Mammary epithelial cell (primary cell): Measurements from ENCODE around the gene AIP.

Source experiments
- EZH2 ChIP-seq: IDR thresholded peaks from 2 replicates; pipeline ENCODE4 v1.6.1; 2012; ENCODE audit warnings: low read length, inconsistent platforms, borderline replicate concordance
- TF ChIP-seq, protein P1 (sequence below), 2 donors: IDR thresholded peaks in 1 of 2; conservative IDR thresholded peaks in 1 of 2; 2 replicates each; pipeline ENCODE4 v1.5.1; 2011 to 2012; ENCODE audit warnings: inconsistent platforms in 2 of 2, low read length in 2 of 2, mild to moderate bottlenecking in 2 of 2, control low read depth in 1 of 2, low read depth in 1 of 2; ENCODE audit not compliant: insufficient read depth in 1 of 2; ENCODE audit errors: extremely low read depth in 1 of 2

DNA sequence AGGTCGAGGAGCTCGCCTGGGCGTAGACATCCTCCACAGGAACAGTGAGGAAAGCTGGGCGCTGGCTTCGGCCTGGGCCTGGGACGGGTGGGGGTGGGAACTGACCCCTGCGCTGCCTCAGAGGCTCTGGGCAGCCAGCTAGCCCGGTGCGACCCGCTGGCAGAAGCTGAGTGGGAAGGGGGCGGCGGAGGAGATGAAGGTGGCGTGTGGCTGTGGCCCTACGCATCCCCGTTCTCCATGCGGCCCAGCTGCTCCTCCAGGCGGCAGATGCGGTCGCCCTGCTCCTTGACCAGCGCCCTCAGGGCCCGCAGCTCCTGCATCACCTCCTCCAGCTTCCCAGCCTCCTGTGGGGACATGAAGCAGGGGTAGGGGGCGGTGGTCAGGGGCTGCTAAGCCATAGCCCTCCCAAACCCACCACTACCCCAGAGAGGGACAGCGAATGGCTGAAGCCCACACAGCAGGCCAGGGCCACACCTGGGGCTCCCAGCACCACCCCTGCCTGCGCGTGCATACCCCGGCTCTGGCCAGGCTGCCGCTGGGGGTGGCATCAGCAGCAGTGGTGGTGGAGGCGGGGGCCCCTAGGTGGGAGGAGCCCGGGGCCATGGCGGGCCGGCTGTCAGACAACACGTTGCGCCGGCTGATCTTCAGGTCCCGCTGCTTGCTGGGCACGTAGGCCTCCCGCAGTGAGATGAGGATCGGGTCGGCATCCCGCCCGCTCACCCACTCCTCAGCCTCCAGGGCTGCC, 44.5 kb upstream of the AIP start:
- TF ChIP-seq EZH2, result no peak
- TF ChIP-seq, protein P1, sequence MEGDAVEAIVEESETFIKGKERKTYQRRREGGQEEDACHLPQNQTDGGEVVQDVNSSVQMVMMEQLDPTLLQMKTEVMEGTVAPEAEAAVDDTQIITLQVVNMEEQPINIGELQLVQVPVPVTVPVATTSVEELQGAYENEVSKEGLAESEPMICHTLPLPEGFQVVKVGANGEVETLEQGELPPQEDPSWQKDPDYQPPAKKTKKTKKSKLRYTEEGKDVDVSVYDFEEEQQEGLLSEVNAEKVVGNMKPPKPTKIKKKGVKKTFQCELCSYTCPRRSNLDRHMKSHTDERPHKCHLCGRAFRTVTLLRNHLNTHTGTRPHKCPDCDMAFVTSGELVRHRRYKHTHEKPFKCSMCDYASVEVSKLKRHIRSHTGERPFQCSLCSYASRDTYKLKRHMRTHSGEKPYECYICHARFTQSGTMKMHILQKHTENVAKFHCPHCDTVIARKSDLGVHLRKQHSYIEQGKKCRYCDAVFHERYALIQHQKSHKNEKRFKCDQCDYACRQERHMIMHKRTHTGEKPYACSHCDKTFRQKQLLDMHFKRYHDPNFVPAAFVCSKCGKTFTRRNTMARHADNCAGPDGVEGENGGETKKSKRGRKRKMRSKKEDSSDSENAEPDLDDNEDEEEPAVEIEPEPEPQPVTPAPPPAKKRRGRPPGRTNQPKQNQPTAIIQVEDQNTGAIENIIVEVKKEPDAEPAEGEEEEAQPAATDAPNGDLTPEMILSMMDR (conservative IDR thresholded peaks at IDR 0.05 in 1 of 2, IDR thresholded peaks at IDR 0.05 in 1 of 2; ENCODE audit: extremely low read depth in 1 of 2, insufficient read depth in 1 of 2, low read depth in 1 of 2, low read length in 2 of 2), result no peak
